K562 (cell line): ENCODE data around the gene ACBD3. TPM values are rescaled to one million over a fixed set of nuclear protein-coding genes. Genes with fewer than 3 reads are reported as not detected.

Experiments
- ATAC-seq: fragments of 200-7000 bp; cut with Tn5 transposase; 3 replicates; pipeline ENCODE4 v1.9.1; 2020; ENCODE audit warnings: moderate library complexity
- BruUV-seq: library from RNA; stranded (reverse); fragments of 400-500 nt; replicated peaks from 2 replicates; lab custom pipeline; 2021; lab: Mats Ljungman, UMichigan
- CTCF ChIA-PET: fragments of 300-600 bp; formaldehyde crosslinking; extraction: SDS; loops from one replicate; lab custom pipeline; 2021; ENCODE audit warnings: low intra/inter-chr PET ratio; lab: Yijun Ruan, JAX
- POLR2A ChIA-PET: fragments of 300-600, 350-650 bp; sonication (Branson Sonifier 250); formaldehyde crosslinking; extraction: SDS; loops from one replicate; lab custom pipeline; 2021; ENCODE audit warnings: antibody characterized with exemption, inconsistent platforms; lab: Yijun Ruan, JAX
- DNase-seq, 4 experiments: peaks; one replicate each; pipeline versions ENCODE4 v3.0.0 to v3.0.0-alpha.2; 2011 to 2018; ENCODE audit warnings: low spot score in 3 of 4, mixed read lengths in 3 of 4; ENCODE audit errors: extremely low read depth in 1 of 4
- FAIRE-seq: peaks from 2 replicates; lab custom pipeline; 2011; peaks lifted over from hg19 to GRCh38; lab: Jason Lieb, UNC
- H2AFZ ChIP-seq: 2 replicates; pipeline ENCODE4 v1.6.0; 2011; ENCODE audit warnings: low read depth, low read length, control low read depth, inconsistent platforms
- H3K27ac ChIP-seq: fragments of 200-600 bp; 3 replicates; pipeline ENCODE4 v1.8.0; 2011; ENCODE audit warnings: low read depth, mild to moderate bottlenecking, control low read depth, inconsistent platforms, low read length, moderate library complexity, mixed read lengths; ENCODE audit errors: extremely low read depth
- H3K27me3 ChIP-seq, 2 experiments: fragments of 300-600 bp in 1 of 2; 2 replicates in 1 of 2; 3 replicates in 1 of 2; pipeline versions ENCODE4 v1.6.0 to v1.8.0; 2011; ENCODE audit warnings: inconsistent platforms in 2 of 2, low read length in 2 of 2, mild to moderate bottlenecking in 1 of 2, mixed read lengths in 1 of 2, moderate library complexity in 1 of 2; ENCODE audit not compliant: control insufficient read depth in 2 of 2, insufficient read depth in 2 of 2
- H3K36me3 ChIP-seq: fragments of 300-600 bp; 3 replicates; pipeline ENCODE4 v1.8.0; 2011; ENCODE audit warnings: mild to moderate bottlenecking, low read length, inconsistent platforms; ENCODE audit not compliant: control insufficient read depth, insufficient read depth
- H3K4me1 ChIP-seq, 2 experiments: fragments of 200-600 bp in 1 of 2; replicated peaks in 1 of 2; 2 replicates in 1 of 2; 3 replicates in 1 of 2; pipeline versions ENCODE4 v1.5.1 to v1.8.0; 2011; ENCODE audit warnings: inconsistent platforms in 2 of 2, low read length in 2 of 2, mild to moderate bottlenecking in 1 of 2, mixed read lengths in 1 of 2, moderate library complexity in 1 of 2; ENCODE audit not compliant: control insufficient read depth in 2 of 2, insufficient read depth in 2 of 2
- H3K4me2 ChIP-seq: 2 replicates; pipeline ENCODE4 v1.6.1; 2011; ENCODE audit warnings: low read length, control low read depth, inconsistent platforms, mixed read lengths; ENCODE audit not compliant: insufficient read depth
- H3K4me3 ChIP-seq: fragments of 200-600 bp; sonication (generic), shearing (Covaris generic); 2 replicates; pipeline ENCODE4 v1.5.1; 2016; ENCODE audit warnings: control low read depth, inconsistent platforms
- H3K79me2 ChIP-seq: fragments of 200-600 bp; 3 replicates; pipeline ENCODE4 v1.8.0; 2011; ENCODE audit warnings: low read length, inconsistent platforms; ENCODE audit not compliant: control insufficient read depth, insufficient read depth
- H3K9ac ChIP-seq, 2 experiments: 2 replicates each; pipeline versions ENCODE4 v1.6.0 to v1.6.1; 2011; ENCODE audit warnings: low read depth in 2 of 2, low read length in 2 of 2, control low read depth in 1 of 2, inconsistent platforms in 1 of 2, mild to moderate bottlenecking in 1 of 2, mixed read lengths in 1 of 2; ENCODE audit not compliant: insufficient read depth in 1 of 2
- H3K9me1 ChIP-seq: one replicate; pipeline ENCODE4 v1.6.0; 2011; ENCODE audit warnings: inconsistent platforms, mild to moderate bottlenecking, low read length, moderate library complexity; ENCODE audit not compliant: control insufficient read depth, insufficient read depth
- H3K9me3 ChIP-seq: replicated peaks from 2 replicates; pipeline ENCODE4 v1.5.1; 2011; ENCODE audit warnings: low read depth, low read length, inconsistent platforms; ENCODE audit not compliant: control insufficient read depth, insufficient read depth
- H4K20me1 ChIP-seq: replicated peaks from 2 replicates; pipeline ENCODE4 v1.6.1; 2011; ENCODE audit warnings: low read length, inconsistent platforms, mixed read lengths; ENCODE audit not compliant: control insufficient read depth, insufficient read depth
- KAT2B ChIP-seq: IDR thresholded peaks from one replicate; pipeline ENCODE4 v1.6.1; 2012; ENCODE audit warnings: low read depth, mild to moderate bottlenecking, control low read depth, inconsistent platforms, low read length, moderate library complexity
- RBBP5 ChIP-seq: fragments of 200-600 bp; sonication (generic); IDR thresholded peaks from 2 replicates; pipeline ENCODE4 v1.6.1; 2012; ENCODE audit warnings: borderline replicate concordance, mild to moderate bottlenecking, low read length, control low read depth, inconsistent platforms; ENCODE audit not compliant: insufficient read depth, poor library complexity, severe bottlenecking
- RBM15 ChIP-seq: fragments of 200-400 bp; formaldehyde crosslinking; IDR thresholded peaks from 2 replicates; pipeline ENCODE4 v1.6.1; 2018; ENCODE audit warnings: mild to moderate bottlenecking, low read length, moderate library complexity; ENCODE audit not compliant: insufficient read depth
- WGBS: fragments of 100-300 bp; shearing (Covaris generic); methylation state at CpG from one replicate; pipeline ENCODE4 v1.1.6; 2016; ENCODE audit warnings: low coverage, mixed read lengths; ENCODE audit not compliant: insufficient coverage; ENCODE audit errors: missing lambda C conversion rate; 5-methylcytosine and 5-hydroxymethylcytosine counted together
- in situ Hi-C: fragments of 300-500 bp; cut with MboI; formaldehyde crosslinking; loops from 4 replicates; pipeline ENCODE4 v1.15.0; 2018; ENCODE audit warnings: inconsistent platforms, mixed read lengths
- intact Hi-C: fragments of 100-400 bp; cut with micrococcal nuclease; formaldehyde crosslinking; loops from 2 replicates; pipeline ENCODE4 v1.14.2; 2022
- polyA plus RNA-seq, 8 experiments: library from polyadenylated mRNA; depleted of rRNA in 4 of 8; stranded (reverse) in 5 of 8; unstranded in 3 of 8; fragments of >200 nt; fragmentation: Nextera tagmentation in 2 of 8; fragmentation: Illumina TruSeq in 1 of 8; extraction: Ambion mirVana in 2 of 8; extraction: Trizol in 1 of 8; gene quantifications; 2 replicates each; pipeline versions ENCODE4 v1.2.1 to v1.2.3, GENCODE V29; 2011 to 2014; ENCODE audit warnings: inconsistent platforms in 1 of 8, missing spikeins in 1 of 8
- total RNA-seq, 7 experiments: library from RNA; depleted of rRNA in 6 of 7; stranded (reverse); fragments of >200 nt in 6 of 7; fragmentation: Illumina TruSeq in 2 of 7; extraction: Trizol in 2 of 7; gene quantifications; 2 replicates each; pipeline versions ENCODE4 v1.2.1 to v1.2.3, GENCODE V29; 2011 to 2021; ENCODE audit warnings: low replicate concordance in 1 of 7
- TF ChIP-seq, protein P1 (sequence below): sonication (generic); formaldehyde crosslinking; IDR thresholded peaks from 2 replicates; pipeline ENCODE4 v1.8.1; 2022; ENCODE audit warnings: missing genetic modification reagents
- TF ChIP-seq, protein P2 (sequence below): fragments of 450-650 bp; formaldehyde crosslinking; conservative IDR thresholded peaks from 2 replicates; pipeline ENCODE4 v1.4.0; 2022; ENCODE audit warnings: mild to moderate bottlenecking, missing genetic modification characterization
- TF ChIP-seq, protein P3 (sequence below): sonication (generic); formaldehyde crosslinking; IDR thresholded peaks from 2 replicates; pipeline ENCODE4 v1.8.0; 2022; ENCODE audit warnings: missing genetic modification reagents, mild to moderate bottlenecking, moderate library complexity, borderline replicate concordance
- TF ChIP-seq, protein P4 (sequence below): fragments of 450-650 bp; formaldehyde crosslinking; IDR thresholded peaks from 2 replicates; pipeline ENCODE4 v1.4.0; 2020; ENCODE audit warnings: mild to moderate bottlenecking, moderate library complexity
- TF ChIP-seq, protein P5 (sequence below): fragments of 200-400 bp; formaldehyde crosslinking; IDR thresholded peaks from 2 replicates; pipeline ENCODE4 v1.6.1; 2017; ENCODE audit warnings: mild to moderate bottlenecking, low read depth, low read length, moderate library complexity
- TF ChIP-seq, protein P6 (sequence below): fragments of 450-650 bp; IDR thresholded peaks from 2 replicates; pipeline ENCODE4 v1.6.1; 2014; ENCODE audit warnings: low read depth, mild to moderate bottlenecking, moderate library complexity, borderline replicate concordance

ACBD3 gene
- total and polyA plus RNA-seq, 9 of the 15 experiments (the other 6 are each of a cell fraction or from before 2014, with no cell fraction given), result 11.1 to 36.7 (median 26.9) TPM

DNA sequence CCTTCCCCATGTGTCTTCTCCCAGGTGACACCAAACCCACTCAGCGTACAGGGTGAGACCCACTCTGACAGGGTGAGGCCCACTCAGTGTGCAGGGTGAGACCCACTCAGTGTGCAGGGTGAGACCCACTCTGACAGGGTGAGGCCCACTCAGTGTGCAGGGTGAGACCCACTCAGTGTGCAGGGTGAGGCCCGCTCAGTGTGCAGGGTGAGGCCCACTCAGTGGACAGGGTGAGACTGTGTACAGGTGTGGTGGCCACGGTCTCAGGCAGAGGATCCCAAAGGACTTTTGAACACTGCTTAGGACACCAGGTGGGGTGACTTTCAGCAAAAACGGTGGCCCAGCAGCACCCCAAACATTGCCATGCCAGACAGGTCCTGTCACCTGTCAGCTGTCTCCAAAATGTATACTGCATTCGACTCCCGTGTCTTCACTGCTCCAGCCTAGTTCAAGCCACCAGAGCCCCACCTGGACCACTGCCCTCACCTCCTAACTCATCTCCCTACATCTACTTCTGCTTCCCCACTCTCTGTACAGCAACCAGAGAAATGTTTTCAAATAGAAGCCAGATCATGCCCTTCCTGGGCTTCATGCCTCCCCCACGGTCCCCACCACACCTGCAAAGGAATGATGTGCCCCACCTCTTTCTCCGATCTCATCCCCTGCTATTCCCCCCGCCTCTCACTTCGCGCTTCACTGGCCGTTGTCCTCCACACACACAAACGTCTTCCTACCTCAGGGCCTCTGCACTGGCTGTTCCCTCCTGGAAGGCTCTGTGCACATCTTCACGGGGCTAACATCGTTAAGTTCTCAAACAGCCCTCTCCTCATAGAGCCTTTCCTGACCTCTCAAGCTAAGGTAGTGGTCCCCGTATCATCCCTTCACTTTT lies 52.1 kb downstream of the ACBD3 start:
- POLR2A ChIA-PET, result interaction anchor here (1.1 to 1.5 kb wide), 4 partner anchors 11 to 135 kb away, joined by 4 to 5 read pairs (median 4); partner anchors contain the start of gene SDE2
- peak overlapping the region in 1 of 2 experiments; percentile 76; a peak in 2 of 4 replicates for H3K9ac ChIP-seq
- no peak for FAIRE-seq
- no peak for TF ChIP-seq KAT2B
- TF ChIP-seq, protein P1, sequence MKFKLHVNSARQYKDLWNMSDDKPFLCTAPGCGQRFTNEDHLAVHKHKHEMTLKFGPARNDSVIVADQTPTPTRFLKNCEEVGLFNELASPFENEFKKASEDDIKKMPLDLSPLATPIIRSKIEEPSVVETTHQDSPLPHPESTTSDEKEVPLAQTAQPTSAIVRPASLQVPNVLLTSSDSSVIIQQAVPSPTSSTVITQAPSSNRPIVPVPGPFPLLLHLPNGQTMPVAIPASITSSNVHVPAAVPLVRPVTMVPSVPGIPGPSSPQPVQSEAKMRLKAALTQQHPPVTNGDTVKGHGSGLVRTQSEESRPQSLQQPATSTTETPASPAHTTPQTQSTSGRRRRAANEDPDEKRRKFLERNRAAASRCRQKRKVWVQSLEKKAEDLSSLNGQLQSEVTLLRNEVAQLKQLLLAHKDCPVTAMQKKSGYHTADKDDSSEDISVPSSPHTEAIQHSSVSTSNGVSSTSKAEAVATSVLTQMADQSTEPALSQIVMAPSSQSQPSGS (CRISPR knock-in tag), result no peak
- TF ChIP-seq RBBP5, result no peak
- TF ChIP-seq, protein P2, sequence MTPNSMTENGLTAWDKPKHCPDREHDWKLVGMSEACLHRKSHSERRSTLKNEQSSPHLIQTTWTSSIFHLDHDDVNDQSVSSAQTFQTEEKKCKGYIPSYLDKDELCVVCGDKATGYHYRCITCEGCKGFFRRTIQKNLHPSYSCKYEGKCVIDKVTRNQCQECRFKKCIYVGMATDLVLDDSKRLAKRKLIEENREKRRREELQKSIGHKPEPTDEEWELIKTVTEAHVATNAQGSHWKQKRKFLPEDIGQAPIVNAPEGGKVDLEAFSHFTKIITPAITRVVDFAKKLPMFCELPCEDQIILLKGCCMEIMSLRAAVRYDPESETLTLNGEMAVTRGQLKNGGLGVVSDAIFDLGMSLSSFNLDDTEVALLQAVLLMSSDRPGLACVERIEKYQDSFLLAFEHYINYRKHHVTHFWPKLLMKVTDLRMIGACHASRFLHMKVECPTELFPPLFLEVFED (CRISPR knock-in tag), result no peak
- TF ChIP-seq, protein P3, sequence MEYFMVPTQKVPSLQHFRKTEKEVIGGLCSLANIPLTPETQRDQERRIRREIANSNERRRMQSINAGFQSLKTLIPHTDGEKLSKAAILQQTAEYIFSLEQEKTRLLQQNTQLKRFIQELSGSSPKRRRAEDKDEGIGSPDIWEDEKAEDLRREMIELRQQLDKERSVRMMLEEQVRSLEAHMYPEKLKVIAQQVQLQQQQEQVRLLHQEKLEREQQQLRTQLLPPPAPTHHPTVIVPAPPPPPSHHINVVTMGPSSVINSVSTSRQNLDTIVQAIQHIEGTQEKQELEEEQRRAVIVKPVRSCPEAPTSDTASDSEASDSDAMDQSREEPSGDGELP, result 0 out of 2 replicates have a peak, but pooled peaks have one; percentile 11
- TF ChIP-seq, protein P4, sequence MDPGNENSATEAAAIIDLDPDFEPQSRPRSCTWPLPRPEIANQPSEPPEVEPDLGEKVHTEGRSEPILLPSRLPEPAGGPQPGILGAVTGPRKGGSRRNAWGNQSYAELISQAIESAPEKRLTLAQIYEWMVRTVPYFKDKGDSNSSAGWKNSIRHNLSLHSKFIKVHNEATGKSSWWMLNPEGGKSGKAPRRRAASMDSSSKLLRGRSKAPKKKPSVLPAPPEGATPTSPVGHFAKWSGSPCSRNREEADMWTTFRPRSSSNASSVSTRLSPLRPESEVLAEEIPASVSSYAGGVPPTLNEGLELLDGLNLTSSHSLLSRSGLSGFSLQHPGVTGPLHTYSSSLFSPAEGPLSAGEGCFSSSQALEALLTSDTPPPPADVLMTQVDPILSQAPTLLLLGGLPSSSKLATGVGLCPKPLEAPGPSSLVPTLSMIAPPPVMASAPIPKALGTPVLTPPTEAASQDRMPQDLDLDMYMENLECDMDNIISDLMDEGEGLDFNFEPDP, result no peak
- TF ChIP-seq, protein P5, sequence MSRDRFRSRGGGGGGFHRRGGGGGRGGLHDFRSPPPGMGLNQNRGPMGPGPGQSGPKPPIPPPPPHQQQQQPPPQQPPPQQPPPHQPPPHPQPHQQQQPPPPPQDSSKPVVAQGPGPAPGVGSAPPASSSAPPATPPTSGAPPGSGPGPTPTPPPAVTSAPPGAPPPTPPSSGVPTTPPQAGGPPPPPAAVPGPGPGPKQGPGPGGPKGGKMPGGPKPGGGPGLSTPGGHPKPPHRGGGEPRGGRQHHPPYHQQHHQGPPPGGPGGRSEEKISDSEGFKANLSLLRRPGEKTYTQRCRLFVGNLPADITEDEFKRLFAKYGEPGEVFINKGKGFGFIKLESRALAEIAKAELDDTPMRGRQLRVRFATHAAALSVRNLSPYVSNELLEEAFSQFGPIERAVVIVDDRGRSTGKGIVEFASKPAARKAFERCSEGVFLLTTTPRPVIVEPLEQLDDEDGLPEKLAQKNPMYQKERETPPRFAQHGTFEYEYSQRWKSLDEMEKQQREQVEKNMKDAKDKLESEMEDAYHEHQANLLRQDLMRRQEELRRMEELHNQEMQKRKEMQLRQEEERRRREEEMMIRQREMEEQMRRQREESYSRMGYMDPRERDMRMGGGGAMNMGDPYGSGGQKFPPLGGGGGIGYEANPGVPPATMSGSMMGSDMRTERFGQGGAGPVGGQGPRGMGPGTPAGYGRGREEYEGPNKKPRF, result no peak
- TF ChIP-seq RBM15, result no peak
- TF ChIP-seq, protein P6, sequence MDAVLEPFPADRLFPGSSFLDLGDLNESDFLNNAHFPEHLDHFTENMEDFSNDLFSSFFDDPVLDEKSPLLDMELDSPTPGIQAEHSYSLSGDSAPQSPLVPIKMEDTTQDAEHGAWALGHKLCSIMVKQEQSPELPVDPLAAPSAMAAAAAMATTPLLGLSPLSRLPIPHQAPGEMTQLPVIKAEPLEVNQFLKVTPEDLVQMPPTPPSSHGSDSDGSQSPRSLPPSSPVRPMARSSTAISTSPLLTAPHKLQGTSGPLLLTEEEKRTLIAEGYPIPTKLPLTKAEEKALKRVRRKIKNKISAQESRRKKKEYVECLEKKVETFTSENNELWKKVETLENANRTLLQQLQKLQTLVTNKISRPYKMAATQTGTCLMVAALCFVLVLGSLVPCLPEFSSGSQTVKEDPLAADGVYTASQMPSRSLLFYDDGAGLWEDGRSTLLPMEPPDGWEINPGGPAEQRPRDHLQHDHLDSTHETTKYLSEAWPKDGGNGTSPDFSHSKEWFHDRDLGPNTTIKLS, result no peak

More for the DNA sequence above, 52.1 kb downstream of the ACBD3 start:
- Histone ChIP-seq H2AFZ (no peak overlapping the region), H3K36me3 (no peaks in the 10 kb centered on the region), H3K9me1 (no peaks in the 10 kb centered on the region), H3K27ac (no peak overlapping the region), H3K9me3 (no peaks in the 10 kb centered on the region), H3K4me3 (no peak overlapping the region), H3K4me2 (no peak overlapping the region), H4K20me1 (no peaks in the 10 kb centered on the region; the same call in 1 of the 2 replicates), H3K27me3 (peaks cover 4 to 10% of the 10 kb centered on the region in 2 experiments; a peak in 2 of 5 replicates), H3K79me2 (no peaks in the 10 kb centered on the region), H3K4me1 (peaks cover 7 to 29% of the 10 kb centered on the region in 2 experiments)
- in situ Hi-C loops (no loop called here), intact Hi-C loops (no loop called here)
- DNase-seq (no peak), ATAC-seq (peak; percentile 8; the same call in 2 of the 3 replicates)
- CTCF ChIA-PET, result no interaction called here
- 32% methylated on average over 15 of the region's 16 CpGs for WGBS
- BruUV-seq, result no TSS peak
